GM12878 (cell line): Measurements from ENCODE around the gene KCNC1. TPM values are rescaled to one million over a fixed set of nuclear protein-coding genes. Genes with fewer than 3 reads are reported as not detected.

Experiments
- ATAC-seq: fragments of 200-7000 bp; cut with Tn5 transposase; 3 replicates; pipeline ENCODE4 v1.9.1; 2020; ENCODE audit warnings: mild to moderate bottlenecking, moderate library complexity
- BruUV-seq: library from RNA; stranded (reverse); fragments of 400-500 nt; replicated peaks from 2 replicates; lab custom pipeline; 2021; lab: Mats Ljungman, UMichigan
- CTCF ChIA-PET: fragments of 300-600 bp; sonication (Branson Sonifier 250); formaldehyde crosslinking; extraction: SDS; loops from one replicate; lab custom pipeline; 2021; ENCODE audit warnings: inconsistent platforms; lab: Yijun Ruan, JAX
- POLR2A ChIA-PET: fragments of 350-600 bp; formaldehyde crosslinking; extraction: SDS; loops from one replicate; lab custom pipeline; 2021; ENCODE audit warnings: inconsistent platforms; lab: Charles Lee
- RAD21 ChIA-PET: fragments of 300-600 bp; sonication (Branson Sonifier 250); formaldehyde crosslinking; loops from one replicate; lab custom pipeline; 2023; ENCODE audit warnings: antibody characterized with exemption; ENCODE audit not compliant: unreplicated experiment; lab: Charles Lee
- SMC1A ChIA-PET: fragments of 300-600 bp; sonication (Branson Sonifier 250); formaldehyde crosslinking; loops from one replicate; lab custom pipeline; 2023; ENCODE audit not compliant: unreplicated experiment, uncharacterized antibody; lab: Charles Lee
- DNase-seq: peaks from one replicate; pipeline ENCODE4 v3.0.0-alpha.2; 2011; ENCODE audit warnings: low read depth, low spot score
- FAIRE-seq: peaks from 3 replicates; lab custom pipeline; 2011; peaks lifted over from hg19 to GRCh38; lab: Jason Lieb, UNC
- H2AFZ ChIP-seq: 2 replicates; pipeline ENCODE4 v1.6.0; 2011; ENCODE audit warnings: low read depth, low read length, control low read depth; ENCODE audit not compliant: control insufficient read depth
- H3K27ac ChIP-seq: 2 replicates; pipeline ENCODE4 v1.5.1; 2011; ENCODE audit warnings: control low read depth; ENCODE audit not compliant: control insufficient read depth, insufficient read depth
- H3K27me3 ChIP-seq, 2 experiments: replicated peaks in 1 of 2; 2 replicates each; pipeline versions ENCODE4 v1.6.0 to v1.6.1; 2011; ENCODE audit warnings: low read length in 1 of 2; ENCODE audit not compliant: control insufficient read depth in 2 of 2, insufficient read depth in 2 of 2
- H3K36me3 ChIP-seq, 2 experiments: 2 replicates each; pipeline ENCODE4 v1.5.1; 2011; ENCODE audit warnings: low read length in 1 of 2; ENCODE audit not compliant: control insufficient read depth in 2 of 2, insufficient read depth in 2 of 2
- H3K4me1 ChIP-seq: 2 replicates; pipeline ENCODE4 v1.6.1; 2011; ENCODE audit warnings: mild to moderate bottlenecking, low read length, moderate library complexity, mixed read lengths; ENCODE audit not compliant: control insufficient read depth, insufficient read depth
- H3K4me2 ChIP-seq: 2 replicates; pipeline ENCODE4 v1.6.0; 2011; ENCODE audit warnings: control low read depth; ENCODE audit not compliant: control insufficient read depth, insufficient read depth
- H3K4me3 ChIP-seq: fragments of 200-600 bp; sonication (generic); 2 replicates; pipeline ENCODE4 v1.5.1; 2016
- H3K79me2 ChIP-seq: 2 replicates; pipeline ENCODE4 v1.6.0; 2011; ENCODE audit warnings: low read length; ENCODE audit not compliant: control insufficient read depth, insufficient read depth
- H3K9ac ChIP-seq: 2 replicates; pipeline ENCODE4 v1.8.0; 2011; ENCODE audit warnings: low read length, control low read depth, mixed read lengths; ENCODE audit not compliant: control insufficient read depth, insufficient read depth
- H3K9me3 ChIP-seq: replicated peaks from 3 replicates; pipeline ENCODE4 v1.5.1; 2011; ENCODE audit warnings: mild to moderate bottlenecking, low read length; ENCODE audit not compliant: control insufficient read depth, insufficient read depth
- H4K20me1 ChIP-seq: 2 replicates; pipeline ENCODE4 v1.6.0; 2011; ENCODE audit not compliant: control insufficient read depth, insufficient read depth
- BCL3 ChIP-seq: IDR thresholded peaks from 2 replicates; pipeline ENCODE4 v1.6.1; 2011; ENCODE audit warnings: borderline replicate concordance, low read depth, mild to moderate bottlenecking, moderate library complexity, low read length; ENCODE audit not compliant: insufficient read depth, poor library complexity, severe bottlenecking
- GABPA ChIP-seq: IDR thresholded peaks from 2 replicates; pipeline ENCODE4 v1.6.1; 2014; ENCODE audit warnings: antibody characterized with exemption, low read depth, mild to moderate bottlenecking, inconsistent platforms
- SKIL ChIP-seq: fragments of 450-650 bp; IDR thresholded peaks from 2 replicates; pipeline ENCODE4 v1.6.1; 2017; ENCODE audit warnings: mild to moderate bottlenecking, low read depth, inconsistent platforms; ENCODE audit not compliant: poor library complexity, severe bottlenecking
- WGBS: methylation state at CpG from one replicate; pipeline ENCODE4 v1.1.6; 2016; ENCODE audit warnings: low lambda C conversion rate; ENCODE audit not compliant: insufficient replicate concordance, insufficient coverage; ENCODE audit errors: missing lambda C conversion rate; 5-methylcytosine and 5-hydroxymethylcytosine counted together
- in situ Hi-C: fragments of 300-500 bp; cut with MboI; formaldehyde crosslinking; loops from 9 replicates; pipeline ENCODE4 v1.14.3; 2018; ENCODE audit warnings: mixed read lengths
- intact Hi-C: fragments of 100-400 bp; cut with micrococcal nuclease; formaldehyde crosslinking; loops from one replicate; pipeline ENCODE4 v1.14.2; 2022; ENCODE audit not compliant: unreplicated experiment
- polyA plus RNA-seq, 11 experiments: library from polyadenylated mRNA; depleted of rRNA in 4 of 11; unstranded in 6 of 11; stranded (reverse) in 5 of 11; fragments of >200 nt; fragmentation: Nextera tagmentation in 4 of 11; fragmentation: Illumina TruSeq in 1 of 11; extraction: Ambion mirVana in 4 of 11; extraction: Trizol in 1 of 11; gene quantifications; 1 replicate in 1 of 11; 2 replicates in 10 of 11; pipeline versions ENCODE4 v1.2.1 to v1.2.3, GENCODE V29; 2011 to 2016; ENCODE audit warnings: inconsistent platforms in 2 of 11, missing spikeins in 2 of 11, low read depth in 1 of 11
- total RNA-seq, 4 experiments: library from RNA; depleted of rRNA in 3 of 4; stranded (reverse); fragments of >200 nt in 3 of 4; fragmentation: Illumina TruSeq in 1 of 4; extraction: Trizol in 1 of 4; gene quantifications; 2 replicates each; pipeline versions ENCODE4 v1.2.1 to v1.2.3, GENCODE V29; 2013 to 2021

Gene KCNC1
- total and polyA plus RNA-seq, 10 of the 15 experiments (the other 5 are each of a cell fraction or from before 2014, with no cell fraction given), result 0.27 to 0.34 TPM; not detected in 8

- Histone ChIP-seq H2AFZ (no peak overlapping the region), H3K4me3 (no peak overlapping the region), H3K27me3 (peaks cover 0 to 1% of the 10 kb centered on the region in 2 experiments; a peak in 2 of 4 replicates), H3K4me2 (no peak overlapping the region), H3K36me3 (no peaks in the 10 kb centered on the region), H3K4me1 (no peaks in the 10 kb centered on the region), H3K9me3 (no peaks in the 10 kb centered on the region), H4K20me1 (no peaks in the 10 kb centered on the region), H3K9ac (no peak overlapping the region), H3K27ac (no peak overlapping the region), H3K79me2 (no peaks in the 10 kb centered on the region)
- in situ Hi-C loops (no loop called here), intact Hi-C loops (no loop called here)
- POLR2A ChIA-PET, result no interaction called here
- CTCF ChIA-PET, result interaction anchor here (0.6 to 2.6 kb wide), 2 partner anchors 10 to 21 kb away, joined by 3 to 12 read pairs; no protein-coding TSS in a partner anchor
- no peak for FAIRE-seq
- no peak for ATAC-seq
- no peak for TF ChIP-seq BCL3
- TF ChIP-seq GABPA, result no peak
- TF ChIP-seq SKIL, result no peak
- no TSS peak for BruUV-seq
- WGBS, result 20% methylated on average over 7 of the region's 7 CpGs
- SMC1A ChIA-PET, result no interaction called here
- DNase-seq, result no peak
- RAD21 ChIA-PET, result interaction anchor here (1.2 kb wide), 1 partner anchor 21 kb away, joined by 3 read pairs; no protein-coding TSS in a partner anchor
Measured at GRCh38 chr11:17752144-17752543, 17.6 kb downstream of the KCNC1 start.
